ENCODE results near the gene AMFR.

Gene AMFR

GRCh38 chr16:56357241-56357764 is 68.0 kb downstream of the AMFR start:
- H3K9me3 Mint-ChIP-seq = no peaks in the 10 kb centered on the region
- H3K27ac Mint-ChIP-seq = peak overlapping the region; percentile 81
- ATAC-seq (replicated peaks) (peak; percentile 7 to 18), DNase-seq (no peak)
- H3K4me3 Mint-ChIP-seq = peak overlapping the region; percentile 56 to 84
- peaks cover 0 to under 1% of the 10 kb centered on the region in 2 donors for H3K27me3 Mint-ChIP-seq
- peaks cover 11 to 34% of the 10 kb centered on the region in 2 donors for H3K4me1 Mint-ChIP-seq
- peaks cover 14 to 20% of the 10 kb centered on the region in 2 donors for H3K36me3 Mint-ChIP-seq

- DNase-seq (peak; percentile 67), ATAC-seq (replicated peaks) (peak; percentile 94 to 95)
- Mint-ChIP-seq H3K4me3 (peak overlapping the region; percentile 82 to 84), H3K27me3 (peaks cover 5 to 6% of the 10 kb centered on the region in 2 donors), H3K27ac (peak overlapping the region; percentile 87), H3K36me3 (peaks cover 10 to 14% of the 10 kb centered on the region in 2 donors), H3K4me1 (peaks cover 11 to 34% of the 10 kb centered on the region in 2 donors), H3K9me3 (no peaks in the 10 kb centered on the region)
Observed at GRCh38 chr16:56356276-56357240, 68.8 kb downstream of the AMFR start.

GRCh38 chr16:56355786-56356275 is 69.5 kb downstream of the AMFR start:
- ATAC-seq (replicated peaks) (no peak), DNase-seq (no peak)
- no peaks in the 10 kb centered on the region for H3K9me3 Mint-ChIP-seq
- H3K4me3 Mint-ChIP-seq = peak overlapping the region; percentile 82 to 84
- H3K36me3 Mint-ChIP-seq = peaks cover 10% of the 10 kb centered on the region in 2 donors
- peak overlapping the region; percentile 87 for H3K27ac Mint-ChIP-seq
- peaks cover 11 to 34% of the 10 kb centered on the region in 2 donors for H3K4me1 Mint-ChIP-seq
- peaks cover 6 to 10% of the 10 kb centered on the region in 2 donors for H3K27me3 Mint-ChIP-seq

- Mint-ChIP-seq H3K27ac (no peak overlapping the region), H3K9me3 (no peaks in the 10 kb centered on the region), H3K4me1 (peaks cover 11 to 34% of the 10 kb centered on the region in 2 donors), H3K4me3 (no peak overlapping the region), H3K36me3 (peaks cover 5 to 6% of the 10 kb centered on the region in 2 donors), H3K27me3 (peaks cover 10 to 12% of the 10 kb centered on the region in 2 donors)
- no peak for ATAC-seq (replicated peaks)
- DNase-seq = no peak
Observed at GRCh38 chr16:56355221-56355620, 70.1 kb downstream of the AMFR start.

- no peak for DNase-seq
- Mint-ChIP-seq H3K4me1 (peaks cover 11 to 29% of the 10 kb centered on the region in 2 donors), H3K27me3 (peaks cover 11 to 17% of the 10 kb centered on the region in 2 donors), H3K27ac (no peak overlapping the region), H3K4me3 (no peak overlapping the region), H3K36me3 (peaks cover under 1 to 1% of the 10 kb centered on the region in 2 donors), H3K9me3 (no peaks in the 10 kb centered on the region)
- ATAC-seq (replicated peaks) = no peak
Observed at GRCh38 chr16:56354746-56355145, 70.6 kb downstream of the AMFR start.

- DNase-seq = no peak
- H3K36me3 Mint-ChIP-seq = no peaks in the 10 kb centered on the region
- H3K4me1 Mint-ChIP-seq = peaks cover 11 to 26% of the 10 kb centered on the region in 2 donors
- H3K27ac Mint-ChIP-seq = no peak overlapping the region
- no peaks in the 10 kb centered on the region for H3K9me3 Mint-ChIP-seq
- H3K4me3 Mint-ChIP-seq = no peak overlapping the region
- peaks cover 14 to 23% of the 10 kb centered on the region in 2 donors for H3K27me3 Mint-ChIP-seq
- ATAC-seq (replicated peaks) = no peak
Observed at GRCh38 chr16:56354016-56354415, 71.3 kb downstream of the AMFR start.

- H3K36me3 Mint-ChIP-seq = no peaks in the 10 kb centered on the region
- peaks cover 14 to 30% of the 10 kb centered on the region in 2 donors for H3K27me3 Mint-ChIP-seq
- no peak overlapping the region for H3K4me3 Mint-ChIP-seq
- DNase-seq (no peak), ATAC-seq (replicated peaks) (no peak)
- no peaks in the 10 kb centered on the region for H3K9me3 Mint-ChIP-seq
- peaks cover 11 to 24% of the 10 kb centered on the region in 2 donors for H3K4me1 Mint-ChIP-seq
- no peak overlapping the region for H3K27ac Mint-ChIP-seq
Observed at GRCh38 chr16:56353054-56353921, 72.1 kb downstream of the AMFR start.

GRCh38 chr16:56352351-56353053 is 72.8 kb downstream of the AMFR start:
- ATAC-seq (replicated peaks) = no peak
- Mint-ChIP-seq H3K27me3 (peaks cover 14 to 32% of the 10 kb centered on the region in 2 donors), H3K36me3 (no peaks in the 10 kb centered on the region), H3K4me1 (peaks cover 9 to 17% of the 10 kb centered on the region in 2 donors), H3K27ac (no peak overlapping the region), H3K4me3 (no peak overlapping the region), H3K9me3 (no peaks in the 10 kb centered on the region)
- DNase-seq = no peak

- no peak for ATAC-seq (replicated peaks)
- Mint-ChIP-seq H3K27ac (no peak overlapping the region), H3K4me3 (no peak overlapping the region), H3K4me1 (peaks cover 6 to 9% of the 10 kb centered on the region in 2 donors), H3K27me3 (peaks cover 14 to 32% of the 10 kb centered on the region in 2 donors), H3K9me3 (no peaks in the 10 kb centered on the region), H3K36me3 (no peaks in the 10 kb centered on the region)
- no peak for DNase-seq
Observed at GRCh38 chr16:56351481-56351880, 73.9 kb downstream of the AMFR start.

- no peak overlapping the region for H3K27ac Mint-ChIP-seq
- H3K27me3 Mint-ChIP-seq = peaks cover 14 to 32% of the 10 kb centered on the region in 2 donors
- no peaks in the 10 kb centered on the region for H3K36me3 Mint-ChIP-seq
- no peak for DNase-seq
- ATAC-seq (replicated peaks) = no peak
- H3K9me3 Mint-ChIP-seq = no peaks in the 10 kb centered on the region
- no peak overlapping the region for H3K4me3 Mint-ChIP-seq
- peaks cover 0 to 2% of the 10 kb centered on the region in 2 donors for H3K4me1 Mint-ChIP-seq
Observed at GRCh38 chr16:56350491-56351405, 74.6 kb downstream of the AMFR start.

- Mint-ChIP-seq H3K9me3 (no peaks in the 10 kb centered on the region), H3K4me3 (no peak overlapping the region)
Observed at GRCh38 chr16:56349711-56350161, 75.6 kb downstream of the AMFR start.

GRCh38 chr16:56349086-56349415 is 76.3 kb downstream of the AMFR start:
- H3K27ac Mint-ChIP-seq = no peak overlapping the region
- no peaks in the 10 kb centered on the region for H3K36me3 Mint-ChIP-seq
- H3K4me1 Mint-ChIP-seq = no peaks in the 10 kb centered on the region
- H3K9me3 Mint-ChIP-seq = no peaks in the 10 kb centered on the region
- DNase-seq (no peak), ATAC-seq (replicated peaks) (no peak)
- peaks cover 14 to 32% of the 10 kb centered on the region in 2 donors for H3K27me3 Mint-ChIP-seq
- H3K4me3 Mint-ChIP-seq = no peak overlapping the region

More at GRCh38 chr16:56349711-56350161, 75.6 kb downstream of the AMFR start:
- ATAC-seq (replicated peaks) = no peak
- no peak for DNase-seq
- Mint-ChIP-seq H3K4me1 (no peaks in the 10 kb centered on the region), H3K27me3 (peaks cover 14 to 32% of the 10 kb centered on the region in 2 donors), H3K27ac (no peak overlapping the region), H3K36me3 (no peaks in the 10 kb centered on the region)
